A673 (cell line): ENCODE data around the gene KCNB1. TPM values are rescaled to one million over a fixed set of nuclear protein-coding genes. Genes with fewer than 3 reads are reported as not detected.

Experiments
- total RNA-seq: library from RNA; stranded (reverse); gene quantifications from 2 replicates; pipeline ENCODE4 v1.2.3, GENCODE V29; 2021

The KCNB1 gene
- total RNA-seq, 1 experiment from 2014 or later, result not detected

Other genes starting within 250 kb of the KCNB1 start
- gene ZNFX1, start 204.6 kb downstream of the KCNB1 start, total RNA-seq, result 15.4 and 19.0 TPM in 2 replicates
- gene PTGIS, start 85.5 kb upstream of the KCNB1 start, total RNA-seq, result not detected in 2 replicates
- gene B4GALT5, start 231.2 kb upstream of the KCNB1 start, total RNA-seq, result 60.7 and 78.0 TPM in 2 replicates